ENCODE data around the gene HLA-DRB5. TPM values are rescaled to one million over a fixed set of nuclear protein-coding genes. Genes with fewer than 3 reads are reported as not detected.

Gene HLA-DRB5
- total and polyA plus RNA-seq, 10 of the 15 experiments (the other 5 are each of a cell fraction or from before 2014, with no cell fraction given) = 38.0 to 108 (median 62.8) TPM

DNA sequence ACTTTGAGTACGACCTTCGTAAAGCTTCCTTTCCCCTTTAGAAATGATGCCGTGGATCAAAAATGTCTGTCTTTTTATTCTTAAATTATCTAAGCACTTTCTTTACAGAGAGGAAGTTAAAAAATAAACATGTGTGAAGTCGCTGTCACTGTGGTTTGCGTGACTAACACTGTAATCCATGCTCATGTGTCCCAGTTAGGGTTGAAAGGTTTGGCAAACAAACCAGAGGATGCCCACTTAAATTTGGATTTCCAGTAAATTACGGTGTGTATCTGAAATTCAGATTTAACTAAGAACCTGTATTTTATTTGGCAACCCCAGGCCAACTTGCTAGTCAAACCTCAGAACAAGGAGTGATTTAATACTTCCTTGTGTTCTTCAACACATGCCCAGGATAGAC, 38.5 kb upstream of the HLA-DRB5 start (continued):
- no peak for TF ChIP-seq MEF2B (IDR thresholded peaks at IDR 0.05; ENCODE audit: partially characterized antibody, poor library complexity, severe bottlenecking)
- TF ChIP-seq KAT2A (conservative IDR thresholded peaks at IDR 0.05; ENCODE audit: control insufficient read depth, low read depth, low read length) = no peak
- TF ChIP-seq ZNF207 (IDR thresholded peaks at IDR 0.05; ENCODE audit: borderline replicate concordance) = no peak

DNA sequence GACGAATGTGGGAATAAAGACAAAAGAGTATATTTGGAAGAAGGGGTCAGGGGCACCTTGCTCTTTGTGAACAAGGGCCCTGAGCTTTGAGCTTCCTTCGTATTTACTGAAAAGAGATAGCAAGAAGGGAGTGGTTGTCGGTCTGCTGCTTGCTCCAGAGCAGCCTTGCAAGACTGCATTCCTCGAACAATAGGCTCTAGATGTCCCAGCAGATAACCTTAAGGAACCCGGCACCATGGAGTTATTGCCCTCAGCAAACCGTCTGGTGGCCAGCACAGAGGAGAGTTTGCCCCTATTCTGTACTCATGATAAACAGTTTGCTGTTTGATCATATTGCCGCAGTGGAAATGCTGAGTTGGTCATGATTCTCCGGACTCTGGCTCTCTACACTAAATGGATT, 36.9 kb upstream of the HLA-DRB5 start:
- Histone ChIP-seq H3K27ac (ENCODE audit: control insufficient read depth, insufficient read depth) (no peak overlapping the region), H3K36me3 (ENCODE audit: control insufficient read depth in 2 of 2, insufficient read depth in 2 of 2, low read length in 1 of 2) (no peaks in the 10 kb centered on the region), H3K4me3 (no peak overlapping the region), H3K27me3 (replicated peaks in 1 of 2; ENCODE audit: control insufficient read depth in 2 of 2, insufficient read depth in 2 of 2, low read length in 1 of 2) (no peaks in the 10 kb centered on the region), H3K4me2 (ENCODE audit: control insufficient read depth, insufficient read depth) (no peak overlapping the region), H3K79me2 (ENCODE audit: control insufficient read depth, insufficient read depth, low read length) (no peaks in the 10 kb centered on the region), H3K9ac (ENCODE audit: control insufficient read depth, insufficient read depth, low read length) (no peak overlapping the region), H2AFZ (ENCODE audit: control insufficient read depth, low read depth, low read length) (no peak overlapping the region), H3K4me1 (ENCODE audit: control insufficient read depth, insufficient read depth, low read length) (no peaks in the 10 kb centered on the region), H4K20me1 (ENCODE audit: control insufficient read depth, insufficient read depth) (no peaks in the 10 kb centered on the region), H3K9me3 (replicated peaks; ENCODE audit: control insufficient read depth, insufficient read depth, low read length) (no peaks in the 10 kb centered on the region)
- WGBS (ENCODE audit: insufficient coverage, insufficient replicate concordance, low lambda C conversion rate, missing lambda C conversion rate) = 53% methylated on average over 7 of the region's 8 CpGs
- TF ChIP-seq ZNF274 (IDR thresholded peaks at IDR 0.05; ENCODE audit: insufficient read depth, insufficient read length) (no peak), CREB1 (IDR thresholded peaks at IDR 0.05; ENCODE audit: low read depth) (no peak), CHD1 (IDR thresholded peaks at IDR 0.05; ENCODE audit: low read depth, low read length) (no peak), ZNF24 (IDR thresholded peaks at IDR 0.05) (no peak), GATAD2B (conservative IDR thresholded peaks at IDR 0.05; ENCODE audit: low read depth) (no peak), RFX5 (IDR thresholded peaks at IDR 0.05; ENCODE audit: low read depth, low read length) (no peak), MTA3 (IDR thresholded peaks at IDR 0.05; ENCODE audit: borderline replicate concordance, low read length) (no peak)
- TF ChIP-seq, protein P1, sequence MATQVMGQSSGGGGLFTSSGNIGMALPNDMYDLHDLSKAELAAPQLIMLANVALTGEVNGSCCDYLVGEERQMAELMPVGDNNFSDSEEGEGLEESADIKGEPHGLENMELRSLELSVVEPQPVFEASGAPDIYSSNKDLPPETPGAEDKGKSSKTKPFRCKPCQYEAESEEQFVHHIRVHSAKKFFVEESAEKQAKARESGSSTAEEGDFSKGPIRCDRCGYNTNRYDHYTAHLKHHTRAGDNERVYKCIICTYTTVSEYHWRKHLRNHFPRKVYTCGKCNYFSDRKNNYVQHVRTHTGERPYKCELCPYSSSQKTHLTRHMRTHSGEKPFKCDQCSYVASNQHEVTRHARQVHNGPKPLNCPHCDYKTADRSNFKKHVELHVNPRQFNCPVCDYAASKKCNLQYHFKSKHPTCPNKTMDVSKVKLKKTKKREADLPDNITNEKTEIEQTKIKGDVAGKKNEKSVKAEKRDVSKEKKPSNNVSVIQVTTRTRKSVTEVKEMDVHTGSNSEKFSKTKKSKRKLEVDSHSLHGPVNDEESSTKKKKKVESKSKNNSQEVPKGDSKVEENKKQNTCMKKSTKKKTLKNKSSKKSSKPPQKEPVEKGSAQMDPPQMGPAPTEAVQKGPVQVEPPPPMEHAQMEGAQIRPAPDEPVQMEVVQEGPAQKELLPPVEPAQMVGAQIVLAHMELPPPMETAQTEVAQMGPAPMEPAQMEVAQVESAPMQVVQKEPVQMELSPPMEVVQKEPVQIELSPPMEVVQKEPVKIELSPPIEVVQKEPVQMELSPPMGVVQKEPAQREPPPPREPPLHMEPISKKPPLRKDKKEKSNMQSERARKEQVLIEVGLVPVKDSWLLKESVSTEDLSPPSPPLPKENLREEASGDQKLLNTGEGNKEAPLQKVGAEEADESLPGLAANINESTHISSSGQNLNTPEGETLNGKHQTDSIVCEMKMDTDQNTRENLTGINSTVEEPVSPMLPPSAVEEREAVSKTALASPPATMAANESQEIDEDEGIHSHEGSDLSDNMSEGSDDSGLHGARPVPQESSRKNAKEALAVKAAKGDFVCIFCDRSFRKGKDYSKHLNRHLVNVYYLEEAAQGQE (IDR thresholded peaks at IDR 0.05; ENCODE audit: low read depth, low read length) = no peak
- in situ Hi-C loops (cut with MboI) = no loop called here
- BruUV-seq (replicated peaks) = no TSS peak
- ChIA-PET RAD21 (ENCODE audit: unreplicated experiment) (no interaction called here), CTCF (no interaction called here), POLR2A (no interaction called here), SMC1A (ENCODE audit: uncharacterized antibody, unreplicated experiment) (no interaction called here)
- DNase-seq (ENCODE audit: low read depth, low spot score) = no peak
- ATAC-seq = no peak
- no peak for FAIRE-seq
- intact Hi-C loops (cut with micrococcal nuclease; ENCODE audit: unreplicated experiment) = no loop called here
